IMR-90 (cell line): ENCODE measurements around the gene FRMD5. TPM values are rescaled to one million over a fixed set of nuclear protein-coding genes. Genes with fewer than 3 reads are reported as not detected.

Experiments used
- ATAC-seq: fragments of 200-7000 bp; cut with Tn5 transposase; 2 replicates; pipeline ENCODE4 v1.9.1; 2020; ENCODE audit warnings: low read depth, mild to moderate bottlenecking, moderate library complexity
- BruUV-seq: library from RNA; stranded (reverse); fragments of 400-500 nt; replicated peaks from 2 replicates; lab custom pipeline; 2021; lab: Mats Ljungman, UMichigan
- CTCF ChIA-PET: fragments of 300-600 bp; formaldehyde crosslinking; extraction: SDS; loops from one replicate; lab custom pipeline; 2021; ENCODE audit warnings: antibody characterized with exemption; lab: Yijun Ruan, JAX
- POLR2A ChIA-PET: fragments of 300-600 bp; sonication (Branson Sonifier 250); formaldehyde crosslinking; loops from one replicate; lab custom pipeline; 2022; ENCODE audit warnings: antibody characterized with exemption; ENCODE audit not compliant: unreplicated experiment; lab: Charles Lee
- DNase-seq: peaks from one replicate; pipeline ENCODE4 v3.0.0; 2013
- H2AFZ ChIP-seq: replicated peaks from 2 replicates; pipeline ENCODE3; 2013; ENCODE audit warnings: low read length, mild to moderate bottlenecking; ENCODE audit not compliant: poor library complexity
- H2AK5ac ChIP-seq: 2 replicates; pipeline ENCODE4 v1.6.1; 2013; ENCODE audit warnings: low read depth, low read length, inconsistent platforms
- H2AK9ac ChIP-seq: replicated peaks from 2 replicates; pipeline ENCODE3; 2013; ENCODE audit warnings: mild to moderate bottlenecking, low read depth, low read length, moderate library complexity; ENCODE audit not compliant: poor library complexity
- H2BK120ac ChIP-seq: 2 replicates; pipeline ENCODE4 v1.6.1; 2013; ENCODE audit warnings: low read depth, low read length, inconsistent platforms
- H2BK15ac ChIP-seq: 3 replicates; pipeline ENCODE4 v1.6.1; 2013; ENCODE audit warnings: low read depth, low read length, inconsistent platforms
- H2BK20ac ChIP-seq: 2 replicates; pipeline ENCODE4 v1.6.1; 2013; ENCODE audit warnings: low read depth, mild to moderate bottlenecking, inconsistent platforms, low read length, moderate library complexity
- H2BK5ac ChIP-seq: 2 replicates; pipeline ENCODE4 v1.6.1; 2013; ENCODE audit warnings: mild to moderate bottlenecking, low read depth, low read length, inconsistent platforms; ENCODE audit not compliant: poor library complexity, severe bottlenecking
- H3K14ac ChIP-seq: replicated peaks from 2 replicates; pipeline ENCODE4 v1.6.1; 2013; ENCODE audit warnings: low read depth, low read length, inconsistent platforms
- H3K18ac ChIP-seq: 2 replicates; pipeline ENCODE4 v1.6.1; 2013; ENCODE audit warnings: low read depth, low read length, control low read depth
- H3K23ac ChIP-seq: 2 replicates; pipeline ENCODE4 v1.6.1; 2013; ENCODE audit warnings: low read depth, low read length, inconsistent platforms
- H3K27ac ChIP-seq: 2 replicates; pipeline ENCODE4 v1.5.1; 2013; ENCODE audit warnings: mild to moderate bottlenecking, control low read depth, low read length; ENCODE audit not compliant: insufficient read depth
- H3K27me3 ChIP-seq: 2 replicates; pipeline ENCODE4 v1.6.1; 2013; ENCODE audit warnings: low read length; ENCODE audit not compliant: control insufficient read depth, insufficient read depth
- H3K36me3 ChIP-seq: 2 replicates; pipeline ENCODE4 v1.6.1; 2013; ENCODE audit warnings: low read length, mixed read lengths; ENCODE audit not compliant: control insufficient read depth, insufficient read depth
- H3K4ac ChIP-seq: 2 replicates; pipeline ENCODE4 v1.6.1; 2013; ENCODE audit warnings: low read depth, low read length, inconsistent platforms
- H3K4me1 ChIP-seq: 2 replicates; pipeline ENCODE4 v1.6.1; 2013; ENCODE audit warnings: low read length, mixed read lengths; ENCODE audit not compliant: control insufficient read depth, insufficient read depth
- H3K4me2 ChIP-seq: 2 replicates; pipeline ENCODE4 v1.6.1; 2013; ENCODE audit warnings: low read depth, mild to moderate bottlenecking, control low read depth, low read length, moderate library complexity
- H3K4me3 ChIP-seq: 2 replicates; pipeline ENCODE4 v1.5.1; 2013; ENCODE audit warnings: low read depth, mild to moderate bottlenecking, control low read depth, low read length, moderate library complexity; ENCODE audit not compliant: insufficient read depth
- H3K56ac ChIP-seq: 2 replicates; pipeline ENCODE4 v1.6.1; 2013; ENCODE audit warnings: low read length, inconsistent platforms; ENCODE audit not compliant: insufficient read depth; ENCODE audit errors: extremely low read depth
- H3K79me1 ChIP-seq, 2 experiments: 2 replicates each; pipeline ENCODE4 v1.6.1; 2013; ENCODE audit warnings: low read length in 2 of 2, inconsistent platforms in 1 of 2, low read depth in 1 of 2
- H3K9ac ChIP-seq: 2 replicates; pipeline ENCODE4 v1.6.1; 2013; ENCODE audit warnings: low read depth, low read length, control low read depth
- H3K9me1 ChIP-seq: 2 replicates; pipeline ENCODE4 v1.6.1; 2013; ENCODE audit warnings: low read length, inconsistent platforms; ENCODE audit not compliant: insufficient read depth
- H3K9me3 ChIP-seq: 2 replicates; pipeline ENCODE4 v1.6.1; 2013; ENCODE audit warnings: low read length; ENCODE audit not compliant: control insufficient read depth, insufficient read depth
- H4K20me1 ChIP-seq: 2 replicates; pipeline ENCODE4 v1.6.1; 2013; ENCODE audit warnings: low read length, inconsistent platforms; ENCODE audit not compliant: insufficient read depth
- H4K5ac ChIP-seq: 2 replicates; pipeline ENCODE4 v1.6.1; 2013; ENCODE audit warnings: mild to moderate bottlenecking, low read depth, low read length, control low read depth
- H4K8ac ChIP-seq, 2 experiments: 2 replicates each; pipeline ENCODE4 v1.6.1; 2013; ENCODE audit warnings: low read depth in 2 of 2, low read length in 2 of 2, control low read depth in 1 of 2, inconsistent platforms in 1 of 2
- H4K91ac ChIP-seq: 2 replicates; pipeline ENCODE4 v1.6.1; 2013; ENCODE audit warnings: low read depth, low read length, inconsistent platforms; ENCODE audit not compliant: insufficient read depth
- BHLHE40 ChIP-seq: fragments of 150-350 bp; IDR thresholded peaks from 2 replicates; pipeline ENCODE4 v1.6.1; 2016; ENCODE audit warnings: mild to moderate bottlenecking, low read depth, low read length
- CEBPB ChIP-seq: IDR thresholded peaks from 2 replicates; pipeline ENCODE4 v1.6.1; 2012; ENCODE audit warnings: low read depth, low read length, improper control_type of control experiment
- CHD1 ChIP-seq: IDR thresholded peaks from 2 replicates; pipeline ENCODE4 v1.6.1; 2012; ENCODE audit warnings: low read depth, low read length, improper control_type of control experiment
- FOS ChIP-seq: fragments of 150-350 bp; IDR thresholded peaks from 2 replicates; pipeline ENCODE4 v1.6.1; 2016; ENCODE audit warnings: low read depth, low read length
- MAFK ChIP-seq: IDR thresholded peaks from 2 replicates; pipeline ENCODE4 v1.6.1; 2012; ENCODE audit warnings: low read depth, low read length, improper control_type of control experiment
- MAZ ChIP-seq: IDR thresholded peaks from 2 replicates; pipeline ENCODE4 v1.6.1; 2012; ENCODE audit warnings: low read depth, mild to moderate bottlenecking, low read length, improper control_type of control experiment, moderate library complexity, borderline replicate concordance
- MXI1 ChIP-seq: IDR thresholded peaks from 2 replicates; pipeline ENCODE4 v1.6.1; 2012; ENCODE audit warnings: low read depth, mild to moderate bottlenecking, low read length, moderate library complexity, borderline replicate concordance
- NFE2L2 ChIP-seq: fragments of 150-350 bp; IDR thresholded peaks from 2 replicates; pipeline ENCODE4 v1.6.1; 2016; ENCODE audit warnings: low read depth, mild to moderate bottlenecking, low read length
- POLR2A ChIP-seq: IDR thresholded peaks from 2 replicates; pipeline ENCODE4 v1.6.1; 2012; ENCODE audit warnings: mild to moderate bottlenecking, low read depth, low read length
- RAD21 ChIP-seq: IDR thresholded peaks from 2 replicates; pipeline ENCODE4 v1.6.1; 2012; ENCODE audit warnings: low read length, improper control_type of control experiment
- RCOR1 ChIP-seq: IDR thresholded peaks from 2 replicates; pipeline ENCODE4 v1.6.1; 2012; ENCODE audit warnings: mild to moderate bottlenecking, low read length, improper control_type of control experiment; ENCODE audit not compliant: insufficient replicate concordance
- RFX5 ChIP-seq: IDR thresholded peaks from 2 replicates; pipeline ENCODE4 v1.8.0; 2012; ENCODE audit warnings: low read depth, mild to moderate bottlenecking, low read length, moderate library complexity
- SMC3 ChIP-seq: fragments of 150-350 bp; IDR thresholded peaks from 2 replicates; pipeline ENCODE4 v1.6.1; 2016; ENCODE audit warnings: low read depth, mild to moderate bottlenecking, antibody characterized with exemption, low read length, moderate library complexity
- WGBS, 2 experiments: methylation state at CpG; one replicate each; pipeline versions ENCODE4 v1.1.5 to v1.1.7; 2013; ENCODE audit warnings: missing lambda C conversion rate in 2 of 2; ENCODE audit not compliant: insufficient read length in 1 of 2; ENCODE audit errors: extremely low coverage in 2 of 2; 5-methylcytosine and 5-hydroxymethylcytosine counted together
- dilution Hi-C: fragments of 300-500 bp; cut with HindIII; formaldehyde crosslinking; loops from one replicate; pipeline ENCODE4 v1.14.3; 2018; ENCODE audit warnings: low sequenced_read_pairs; ENCODE audit not compliant: unreplicated experiment
- in situ Hi-C: fragments of 300-500 bp; cut with MboI; formaldehyde crosslinking; loops from 3 replicates; pipeline ENCODE4 v1.14.3; 2019; ENCODE audit warnings: low sequenced_read_pairs, inconsistent platforms, mixed read lengths
- intact Hi-C: fragments of 100-400 bp; cut with micrococcal nuclease; formaldehyde crosslinking; loops from 2 replicates; pipeline ENCODE4 v1.10.0; 2022
- polyA plus RNA-seq, 3 experiments: library from polyadenylated mRNA; depleted of rRNA; stranded (reverse); fragments of >200 nt; gene quantifications; 2 replicates each; pipeline ENCODE4 v1.2.3, GENCODE V29; 2012; ENCODE audit warnings: low replicate concordance in 1 of 3
- total RNA-seq: library from RNA; depleted of rRNA; stranded (reverse); fragments of >200 nt; gene quantifications from 2 replicates; pipeline ENCODE4 v1.2.3, GENCODE V29; 2012
- TF ChIP-seq, protein P1 (sequence below): fragments of 150-350 bp; IDR thresholded peaks from 2 replicates; pipeline ENCODE4 v1.6.1; 2016; ENCODE audit warnings: low read depth, mild to moderate bottlenecking, low read length, moderate library complexity, borderline replicate concordance
- TF ChIP-seq, protein P2 (sequence below): conservative IDR thresholded peaks from 2 replicates; pipeline ENCODE4 v1.5.1; 2012; ENCODE audit warnings: mild to moderate bottlenecking, low read depth, low read length, improper control_type of control experiment
- TF ChIP-seq, protein P3 (sequence below): fragments of 150-350 bp; IDR thresholded peaks from 2 replicates; pipeline ENCODE4 v1.6.1; 2017; ENCODE audit warnings: mild to moderate bottlenecking, antibody characterized with exemption, low read length, low read depth

Gene FRMD5
- total and polyA plus RNA-seq, 2 of the 4 experiments (the other 2 are of a cell fraction) = 4.1 to 5.4 TPM

DNA sequence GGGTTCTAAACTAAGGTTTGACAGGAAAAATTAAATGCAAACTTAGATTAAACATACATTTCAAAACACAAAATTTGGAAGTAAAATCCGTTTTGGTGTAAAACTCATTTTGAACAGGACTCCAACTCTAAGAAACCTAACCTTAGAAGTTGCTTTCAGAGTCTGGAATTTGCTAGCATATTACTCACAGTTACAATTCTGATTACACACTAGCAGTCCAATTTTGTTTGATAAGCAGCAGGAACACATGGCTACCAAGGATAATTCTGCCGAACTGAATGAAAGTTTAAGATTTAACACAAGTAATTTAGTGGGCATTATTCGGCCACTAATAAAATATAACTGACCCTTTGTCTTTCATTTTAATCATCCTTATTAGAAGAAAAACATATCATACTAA lies 49.6 kb downstream of the FRMD5 start:
- Histone ChIP-seq H3K23ac (no peak overlapping the region), H3K27ac (no peak overlapping the region), H3K9me1 (no peaks in the 10 kb centered on the region), H3K9ac (no peak overlapping the region), H4K5ac (no peak overlapping the region), H2BK15ac (no peak overlapping the region), H2AK5ac (no peak overlapping the region), H3K4ac (no peak overlapping the region), H3K4me3 (no peak overlapping the region), H3K9me3 (no peaks in the 10 kb centered on the region), H2BK20ac (no peak overlapping the region), H2BK5ac (no peak overlapping the region), H3K27me3 (no peaks in the 10 kb centered on the region), H3K18ac (no peak overlapping the region), H2AK9ac (no peak overlapping the region), H2AFZ (no peak overlapping the region), H3K36me3 (no peaks in the 10 kb centered on the region), H2BK120ac (no peak overlapping the region), H4K8ac (no peak overlapping the region), H3K79me1 (peaks cover 0 to 2% of the 10 kb centered on the region in 2 experiments; a peak in 2 of 4 replicates), H3K4me1 (no peaks in the 10 kb centered on the region), H3K4me2 (no peak overlapping the region), H4K91ac (no peak overlapping the region), H3K14ac (no peak overlapping the region), H4K20me1 (no peaks in the 10 kb centered on the region), H3K56ac (no peak overlapping the region)
- ChIA-PET POLR2A (no interaction called here), CTCF (no interaction called here)
- in situ Hi-C loops = no loop called here
- dilution Hi-C loops = no loop called here
- 83% methylated on average over 1 of the region's 3 CpGs; no CpG with 5 or more reads in 1 of the 2 experiments for WGBS, 2 experiments
- TF ChIP-seq POLR2A = no peak
- TF ChIP-seq MAZ = no peak
- TF ChIP-seq RCOR1 = no peak
- TF ChIP-seq RFX5 = no peak
- no peak for TF ChIP-seq NFE2L2
- TF ChIP-seq SMC3 = no peak
- no peak for TF ChIP-seq CHD1
- TF ChIP-seq, protein P1, sequence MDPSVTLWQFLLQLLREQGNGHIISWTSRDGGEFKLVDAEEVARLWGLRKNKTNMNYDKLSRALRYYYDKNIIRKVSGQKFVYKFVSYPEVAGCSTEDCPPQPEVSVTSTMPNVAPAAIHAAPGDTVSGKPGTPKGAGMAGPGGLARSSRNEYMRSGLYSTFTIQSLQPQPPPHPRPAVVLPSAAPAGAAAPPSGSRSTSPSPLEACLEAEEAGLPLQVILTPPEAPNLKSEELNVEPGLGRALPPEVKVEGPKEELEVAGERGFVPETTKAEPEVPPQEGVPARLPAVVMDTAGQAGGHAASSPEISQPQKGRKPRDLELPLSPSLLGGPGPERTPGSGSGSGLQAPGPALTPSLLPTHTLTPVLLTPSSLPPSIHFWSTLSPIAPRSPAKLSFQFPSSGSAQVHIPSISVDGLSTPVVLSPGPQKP = no peak
- TF ChIP-seq CEBPB = no peak
- TF ChIP-seq RAD21 = no peak
- TF ChIP-seq BHLHE40 = no peak
- TF ChIP-seq MAFK = no peak
- TF ChIP-seq FOS = no peak
- no peak for TF ChIP-seq MXI1
- TF ChIP-seq, protein P2, sequence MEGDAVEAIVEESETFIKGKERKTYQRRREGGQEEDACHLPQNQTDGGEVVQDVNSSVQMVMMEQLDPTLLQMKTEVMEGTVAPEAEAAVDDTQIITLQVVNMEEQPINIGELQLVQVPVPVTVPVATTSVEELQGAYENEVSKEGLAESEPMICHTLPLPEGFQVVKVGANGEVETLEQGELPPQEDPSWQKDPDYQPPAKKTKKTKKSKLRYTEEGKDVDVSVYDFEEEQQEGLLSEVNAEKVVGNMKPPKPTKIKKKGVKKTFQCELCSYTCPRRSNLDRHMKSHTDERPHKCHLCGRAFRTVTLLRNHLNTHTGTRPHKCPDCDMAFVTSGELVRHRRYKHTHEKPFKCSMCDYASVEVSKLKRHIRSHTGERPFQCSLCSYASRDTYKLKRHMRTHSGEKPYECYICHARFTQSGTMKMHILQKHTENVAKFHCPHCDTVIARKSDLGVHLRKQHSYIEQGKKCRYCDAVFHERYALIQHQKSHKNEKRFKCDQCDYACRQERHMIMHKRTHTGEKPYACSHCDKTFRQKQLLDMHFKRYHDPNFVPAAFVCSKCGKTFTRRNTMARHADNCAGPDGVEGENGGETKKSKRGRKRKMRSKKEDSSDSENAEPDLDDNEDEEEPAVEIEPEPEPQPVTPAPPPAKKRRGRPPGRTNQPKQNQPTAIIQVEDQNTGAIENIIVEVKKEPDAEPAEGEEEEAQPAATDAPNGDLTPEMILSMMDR = no peak
- TF ChIP-seq, protein P3, sequence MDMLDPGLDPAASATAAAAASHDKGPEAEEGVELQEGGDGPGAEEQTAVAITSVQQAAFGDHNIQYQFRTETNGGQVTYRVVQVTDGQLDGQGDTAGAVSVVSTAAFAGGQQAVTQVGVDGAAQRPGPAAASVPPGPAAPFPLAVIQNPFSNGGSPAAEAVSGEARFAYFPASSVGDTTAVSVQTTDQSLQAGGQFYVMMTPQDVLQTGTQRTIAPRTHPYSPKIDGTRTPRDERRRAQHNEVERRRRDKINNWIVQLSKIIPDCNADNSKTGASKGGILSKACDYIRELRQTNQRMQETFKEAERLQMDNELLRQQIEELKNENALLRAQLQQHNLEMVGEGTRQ = no peak
- DNase-seq = peak; percentile 16
- no peak for ATAC-seq
- no TSS peak for BruUV-seq
- intact Hi-C loops = no loop called here
